ENCODE results near the gene CCDC83. TPM values are rescaled to one million over a fixed set of nuclear protein-coding genes. Genes with fewer than 3 reads are reported as not detected.
"Not testable (repeated sequence)": the region's sequence is repeated elsewhere in the genome, so short reads cannot be mapped to it uniquely, and the experiment has no call there.

Gene CCDC83
- polyA plus RNA-seq, 4 donors: 0.08 TPM; not detected in 3

- no peak for DNase-seq (ENCODE audit: low read depth in 4 of 4, low spot score in 2 of 4)
Observed at GRCh38 chr11:85835263-85835662, 19.9 kb upstream of the CCDC83 start.

GRCh38 chr11:85835729-85836128 lies 19.5 kb upstream of the CCDC83 start:
- no peak for DNase-seq (ENCODE audit: low read depth in 4 of 4, low spot score in 2 of 4)

GRCh38 chr11:85840932-85841331 lies 14.3 kb upstream of the CCDC83 start:
- not testable (repeated sequence) for DNase-seq (ENCODE audit: low read depth in 4 of 4, low spot score in 2 of 4)

GRCh38 chr11:85843929-85844328 lies 11.3 kb upstream of the CCDC83 start:
- no peak for DNase-seq (ENCODE audit: low read depth in 4 of 4, low spot score in 2 of 4)

- no peak for DNase-seq (ENCODE audit: low read depth in 4 of 4, low spot score in 2 of 4)
Observed at GRCh38 chr11:85844439-85845123, 10.6 kb upstream of the CCDC83 start.

- DNase-seq (ENCODE audit: low read depth in 4 of 4, low spot score in 2 of 4): no peak
Observed at GRCh38 chr11:85845124-85845631, 10.0 kb upstream of the CCDC83 start.

- DNase-seq (ENCODE audit: low read depth in 4 of 4, low spot score in 2 of 4): no peak
Observed at GRCh38 chr11:85847436-85847835, 7.7 kb upstream of the CCDC83 start.

- DNase-seq (ENCODE audit: low read depth in 4 of 4, low spot score in 2 of 4): no peak
Observed at GRCh38 chr11:85848006-85848405, 7.2 kb upstream of the CCDC83 start.

- no peak for DNase-seq (ENCODE audit: low read depth in 4 of 4, low spot score in 2 of 4)
Observed at GRCh38 chr11:85848556-85848955, 6.6 kb upstream of the CCDC83 start.

- DNase-seq (ENCODE audit: low read depth in 4 of 4, low spot score in 2 of 4): not testable (repeated sequence)
Observed at GRCh38 chr11:85852754-85853153, 2.4 kb upstream of the CCDC83 start.

- not testable (repeated sequence) for DNase-seq (ENCODE audit: low read depth in 4 of 4, low spot score in 2 of 4)
Observed at GRCh38 chr11:85853541-85853940, 1.6 kb upstream of the CCDC83 start.

- no peak for DNase-seq (ENCODE audit: low read depth in 4 of 4, low spot score in 2 of 4)
Observed at GRCh38 chr11:85854212-85854556, 999 bp upstream of the CCDC83 start.

GRCh38 chr11:85854557-85855340 lies 434 bp upstream of the CCDC83 start:
- DNase-seq (ENCODE audit: low read depth in 4 of 4, low spot score in 2 of 4): peak; percentile 81 to 91 (median 85)

GRCh38 chr11:85857098-85857497 lies 1.9 kb downstream of the CCDC83 start:
- no peak for DNase-seq (ENCODE audit: low read depth in 4 of 4, low spot score in 2 of 4)

- not testable (repeated sequence) for DNase-seq (ENCODE audit: low read depth in 4 of 4, low spot score in 2 of 4)
Observed at GRCh38 chr11:85859541-85859940, 4.4 kb downstream of the CCDC83 start.

- DNase-seq (ENCODE audit: low read depth in 4 of 4, low spot score in 2 of 4): no peak
Observed at GRCh38 chr11:85863855-85864254, 8.7 kb downstream of the CCDC83 start.

- DNase-seq (ENCODE audit: low read depth in 4 of 4, low spot score in 2 of 4): no peak
Observed at GRCh38 chr11:85866137-85866827, 11.1 kb downstream of the CCDC83 start.

- no peak for DNase-seq (ENCODE audit: low read depth in 4 of 4, low spot score in 2 of 4)
Observed at GRCh38 chr11:85867751-85868150, 12.6 kb downstream of the CCDC83 start.

GRCh38 chr11:85869781-85870180 lies 14.6 kb downstream of the CCDC83 start:
- DNase-seq (ENCODE audit: low read depth in 4 of 4, low spot score in 2 of 4): no peak

- DNase-seq (ENCODE audit: low read depth in 4 of 4, low spot score in 2 of 4): no peak
Observed at GRCh38 chr11:85874265-85874664, 19.1 kb downstream of the CCDC83 start.

GRCh38 chr11:85875505-85875904 lies 20.3 kb downstream of the CCDC83 start:
- DNase-seq (ENCODE audit: low read depth in 4 of 4, low spot score in 2 of 4): no peak
